IPS-11a (cell line): ENCODE measurements around the gene KANK4.

Source experiments
- H3K4me3 ChIP-seq: one replicate; pipeline ENCODE4 v1.5.1; 2013; ENCODE audit warnings: low read depth, low read length, control low read depth

KANK4 gene

DNA sequence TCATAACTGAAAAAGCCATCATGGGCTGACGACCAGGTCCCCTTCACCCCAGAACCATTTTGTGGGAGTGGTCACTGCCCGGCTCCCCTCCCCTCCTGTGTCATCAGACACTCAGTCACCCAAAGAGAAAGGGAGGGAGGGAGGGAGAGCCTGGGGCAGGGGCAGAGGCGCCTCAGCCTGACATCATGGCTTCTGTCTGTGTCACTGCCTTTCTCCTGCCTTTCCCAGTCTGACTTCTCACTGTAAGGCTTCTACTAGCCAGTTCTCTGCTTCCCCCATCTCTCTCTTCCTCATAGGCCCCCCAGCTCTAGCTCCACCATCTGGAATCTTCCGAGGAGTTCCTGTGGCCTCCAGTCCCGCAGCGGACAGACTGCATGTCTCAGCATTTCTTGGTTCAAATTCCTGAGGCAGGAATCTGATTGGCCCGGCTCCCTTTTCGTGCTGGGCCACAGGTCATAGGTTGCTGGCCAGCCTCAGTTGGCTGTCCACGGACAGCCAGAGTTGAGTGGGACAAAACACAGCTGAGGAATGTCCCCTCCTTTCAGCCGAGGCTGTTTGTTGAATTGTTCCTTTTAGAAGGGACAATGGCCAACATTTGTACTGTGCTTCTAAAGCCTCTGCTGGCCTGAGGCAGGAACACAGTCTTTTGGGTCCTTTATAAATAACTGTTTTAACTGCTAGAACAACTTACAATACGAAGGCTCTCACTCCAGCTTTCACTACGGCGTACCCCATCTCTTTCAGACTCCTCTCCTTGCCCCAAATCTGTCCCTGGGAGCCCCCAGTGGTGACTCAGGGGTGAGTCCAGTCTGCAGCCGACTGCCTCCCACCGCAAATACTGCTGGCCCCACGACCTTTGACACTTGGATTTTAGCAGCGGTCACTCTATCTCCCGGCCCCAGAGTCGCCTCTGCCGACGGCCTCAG, 18.7 kb upstream of the KANK4 start:
- H3K4me3 ChIP-seq = no peak overlapping the region

DNA sequence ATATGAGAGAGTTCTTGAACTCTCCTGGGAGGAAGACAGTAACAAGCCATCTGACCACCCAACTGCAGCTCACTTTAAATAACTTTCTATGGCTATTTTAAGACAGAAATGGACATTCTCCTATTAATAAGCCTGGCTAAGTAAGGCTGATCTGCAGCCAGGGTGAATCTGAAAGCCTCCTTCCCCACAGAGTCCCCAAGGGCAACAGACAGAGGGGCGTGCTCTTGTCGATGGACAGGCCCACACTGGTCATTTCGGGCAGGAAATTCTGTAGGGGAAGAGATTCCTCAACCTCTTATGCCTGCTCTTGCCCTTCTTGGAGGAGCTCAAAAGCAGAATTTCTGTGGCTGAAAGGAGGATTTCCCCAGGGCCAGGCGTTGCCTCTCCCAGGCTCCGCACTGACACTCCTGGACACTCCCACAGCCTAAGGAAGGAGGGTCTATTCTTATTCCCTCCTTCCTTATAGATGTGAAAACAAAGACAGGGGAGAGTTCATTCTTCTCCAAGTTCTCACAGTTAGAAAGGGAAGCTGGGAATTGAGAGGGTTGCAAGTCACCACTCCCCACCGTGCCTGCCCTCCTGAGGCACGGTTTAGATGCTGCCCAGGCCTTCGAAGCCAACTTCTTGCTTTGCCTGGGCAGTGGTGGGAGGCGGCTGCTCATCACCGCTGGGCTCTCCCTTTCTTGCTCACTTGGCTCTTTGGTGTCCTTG, 17.9 kb upstream of the KANK4 start:
- H3K4me3 ChIP-seq = no peak overlapping the region

- H3K4me3 ChIP-seq = no peak overlapping the region
These were observed 17.4 kb upstream of the KANK4 start for GRCh38 chr1:62336638-62336994.

- H3K4me3 ChIP-seq = no peak overlapping the region
These were observed 16.4 kb upstream of the KANK4 start for GRCh38 chr1:62335656-62336055.

DNA sequence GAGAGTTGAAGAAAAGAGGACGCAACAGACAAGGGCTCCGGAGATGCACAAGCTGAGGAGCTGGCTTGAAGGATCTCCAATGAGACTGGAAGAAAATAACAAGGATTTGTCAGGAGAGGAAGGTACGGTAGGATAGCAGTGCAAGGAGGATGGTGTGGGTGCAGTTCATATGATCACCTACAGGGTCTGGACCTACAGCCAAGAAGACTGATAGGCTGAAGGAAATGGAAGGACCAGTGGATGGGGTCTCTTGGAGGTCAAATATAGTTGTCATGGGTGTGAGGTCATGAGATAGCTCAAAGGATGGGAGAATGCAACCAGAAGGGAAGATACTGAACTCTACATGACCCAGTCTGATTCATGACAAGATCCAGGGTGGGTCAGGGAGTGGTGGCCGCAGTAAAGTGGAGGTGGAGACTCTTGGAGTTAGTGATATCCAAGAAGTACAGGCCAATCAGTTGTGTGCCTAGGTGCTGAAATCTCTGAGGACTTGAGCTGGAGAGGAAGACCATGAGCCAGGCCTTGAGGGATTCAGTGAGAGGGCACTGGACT, 15.3 kb upstream of the KANK4 start:
- H3K4me3 ChIP-seq = no peak overlapping the region

DNA sequence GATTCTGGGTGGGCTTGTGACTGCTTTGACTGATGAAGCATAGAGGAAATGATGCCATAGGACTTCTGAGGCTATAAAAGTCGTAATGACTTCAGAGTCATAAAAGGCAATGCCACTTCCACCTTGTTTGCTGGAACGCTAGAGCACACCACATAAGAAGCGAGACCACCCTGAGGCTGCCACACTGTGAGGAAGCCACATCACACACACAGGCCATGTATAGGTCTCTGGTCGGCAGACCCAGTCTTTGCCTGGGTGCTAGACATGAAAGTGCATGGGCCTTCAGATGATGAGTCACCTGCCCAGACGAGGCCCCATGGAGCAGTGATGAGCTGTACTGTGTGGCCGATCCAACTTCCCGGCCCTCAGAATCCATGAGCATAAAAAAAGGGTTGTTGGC, 14.2 kb upstream of the KANK4 start:
- H3K4me3 ChIP-seq = no peak overlapping the region

DNA sequence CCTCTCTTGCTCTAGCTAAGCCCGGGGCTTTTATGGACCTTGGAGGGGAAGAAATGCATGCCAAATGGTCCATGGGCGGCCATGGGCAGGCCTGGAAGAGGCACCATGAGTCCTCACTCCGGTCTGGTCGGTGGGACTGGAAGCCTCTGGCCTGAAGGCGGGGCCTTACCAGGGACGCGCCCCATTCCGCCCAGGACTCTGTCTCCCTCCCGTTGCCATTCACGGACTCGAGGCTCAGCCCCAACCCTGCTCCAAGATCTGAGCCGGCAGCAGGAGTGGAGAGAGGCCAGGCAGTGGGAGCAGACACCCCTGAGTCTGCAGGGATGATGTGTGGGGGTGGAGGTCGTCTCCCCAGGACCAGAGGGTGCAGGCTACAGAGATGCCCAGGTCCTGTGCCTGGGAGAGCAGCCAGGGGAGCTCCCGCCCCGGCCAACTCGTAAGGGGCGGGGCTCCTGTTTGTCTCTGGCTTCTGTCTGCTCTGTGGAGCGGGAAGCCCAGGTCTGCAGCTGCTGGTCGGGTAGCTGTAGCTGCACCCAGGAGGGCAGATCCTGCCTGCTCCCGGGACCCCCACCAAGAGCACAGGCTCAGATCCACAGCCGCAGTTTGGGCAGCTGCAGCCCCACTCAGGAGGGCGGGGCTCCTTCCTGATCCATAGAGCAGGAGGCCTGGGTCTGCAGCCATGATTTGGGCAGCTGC, 8.3 kb upstream of the KANK4 start:
- H3K4me3 ChIP-seq = no peak overlapping the region

DNA sequence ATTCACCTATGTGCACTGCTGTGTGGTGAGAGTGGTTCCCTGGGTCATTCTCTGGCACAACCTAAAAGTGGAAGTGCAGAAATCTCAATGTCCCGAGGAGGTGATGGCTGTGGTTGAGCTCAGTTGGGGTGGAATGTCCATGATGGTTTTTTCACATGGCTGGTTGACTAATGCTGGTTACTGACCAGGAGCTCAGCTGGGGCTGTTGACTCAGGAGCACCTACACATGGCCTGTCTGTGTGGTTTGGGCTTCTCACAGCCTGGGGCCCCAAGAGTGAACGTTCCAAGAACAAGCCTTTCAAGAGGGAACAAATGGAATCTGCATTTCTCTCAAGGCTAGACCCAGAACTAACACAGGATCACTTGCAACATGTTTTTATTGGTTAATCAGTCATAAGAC, 6.4 kb upstream of the KANK4 start:
- H3K4me3 ChIP-seq = no peak overlapping the region

DNA sequence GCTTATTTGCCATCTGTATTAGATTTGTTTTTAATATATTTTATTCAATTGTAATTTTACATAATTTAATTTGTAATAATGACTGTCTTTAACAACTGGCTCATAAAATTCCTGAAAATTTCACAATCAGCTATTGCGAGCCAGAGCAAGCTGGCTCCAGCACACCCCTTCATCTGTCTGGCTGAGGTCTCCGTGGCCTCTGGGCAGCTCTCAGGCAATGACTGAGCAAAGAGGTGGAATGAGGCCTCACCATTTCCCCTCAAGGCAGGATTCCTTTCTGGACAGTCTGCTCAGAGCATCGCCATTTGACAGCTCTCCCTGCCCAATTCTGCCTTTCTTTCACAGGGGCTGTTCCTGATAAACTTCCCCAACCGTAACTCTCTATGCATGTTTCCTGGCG, 5.8 kb upstream of the KANK4 start:
- no peak overlapping the region for H3K4me3 ChIP-seq

DNA sequence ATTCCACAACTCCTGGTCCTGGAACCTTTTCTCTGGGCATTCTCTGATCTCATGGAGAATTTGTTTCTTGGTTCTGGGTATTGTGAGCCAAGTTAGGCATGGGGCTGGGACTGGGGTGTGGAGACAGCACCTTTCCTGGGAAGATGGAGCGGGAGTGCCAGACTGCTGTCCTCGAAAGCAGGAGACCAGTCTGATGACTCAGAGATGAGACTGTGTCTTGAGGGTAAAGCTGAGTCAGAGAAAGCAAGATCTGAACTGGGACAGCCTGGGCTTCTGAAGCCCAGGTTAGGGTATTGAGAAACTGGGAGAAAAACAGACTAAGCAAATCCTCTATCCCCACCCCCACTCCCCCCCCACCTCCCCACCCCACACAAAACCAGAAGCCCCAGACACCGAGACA, 2.2 kb upstream of the KANK4 start:
- no peak overlapping the region for H3K4me3 ChIP-seq

GRCh38 chr1:62318320-62318755, 896 bp downstream of the KANK4 start:
- H3K4me3 ChIP-seq = peak overlapping the region; percentile 72

DNA sequence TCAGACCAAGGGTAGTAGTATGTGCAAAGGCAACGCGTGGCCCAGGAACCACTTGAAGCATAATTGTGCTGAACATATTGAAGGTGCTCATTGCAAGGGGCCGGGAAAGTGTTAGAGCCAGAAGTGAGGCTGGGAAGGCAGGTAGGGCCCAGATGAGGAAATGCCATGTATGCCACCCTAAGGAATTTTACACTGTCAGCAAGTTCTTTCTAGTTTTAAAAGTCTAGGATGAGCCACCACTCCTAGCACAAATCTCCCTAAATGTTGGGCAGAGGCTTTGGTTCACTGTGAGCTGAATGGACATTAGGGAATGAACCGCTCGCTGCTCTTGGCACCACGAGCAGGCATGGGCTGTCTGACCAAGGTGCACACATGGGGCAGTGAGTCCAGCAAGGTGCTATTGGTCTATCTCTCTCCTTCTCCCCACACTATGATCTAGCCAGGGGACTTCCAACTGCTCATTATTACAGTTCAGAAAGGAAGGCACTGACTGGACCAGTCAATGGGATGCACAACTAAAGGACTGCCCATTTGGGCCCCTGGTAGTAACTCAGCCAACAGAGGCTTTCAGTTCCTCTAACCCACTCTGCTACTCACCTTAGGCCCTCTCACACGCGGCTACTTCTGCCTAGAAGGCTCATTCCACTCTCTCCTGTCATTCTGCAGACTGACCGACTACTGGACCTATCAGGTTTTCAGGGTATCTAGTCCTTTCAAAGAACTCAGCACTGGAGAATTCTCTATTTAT, 2.0 kb downstream of the KANK4 start:
- H3K4me3 ChIP-seq = no peak overlapping the region

DNA sequence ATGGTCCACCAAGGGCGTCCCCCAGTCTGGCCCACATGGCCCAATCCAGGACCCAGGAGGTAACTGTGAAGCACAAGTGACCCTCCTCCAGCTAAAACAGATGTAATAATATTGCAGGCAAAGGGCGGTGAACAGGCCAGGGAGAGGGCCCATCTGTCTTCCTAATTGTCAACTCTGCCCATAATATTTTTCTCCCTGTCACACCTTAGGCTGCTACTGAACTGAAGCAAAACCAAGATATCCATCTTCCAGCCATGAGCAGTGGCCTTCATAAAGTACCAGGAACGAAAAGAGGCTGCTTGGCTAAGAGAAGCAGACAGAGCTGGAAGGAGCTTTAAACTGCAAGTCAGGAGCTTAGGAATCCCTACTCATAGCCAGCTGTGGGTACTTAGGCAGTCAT, 3.1 kb downstream of the KANK4 start:
- H3K4me3 ChIP-seq = no peak overlapping the region

- H3K4me3 ChIP-seq = no peak overlapping the region
These were observed 3.8 kb downstream of the KANK4 start for GRCh38 chr1:62315387-62315786.

- no peak overlapping the region for H3K4me3 ChIP-seq
These were observed 4.5 kb downstream of the KANK4 start for GRCh38 chr1:62314454-62315350.

GRCh38 chr1:62312698-62313097, 6.5 kb downstream of the KANK4 start:
- no peak overlapping the region for H3K4me3 ChIP-seq

DNA sequence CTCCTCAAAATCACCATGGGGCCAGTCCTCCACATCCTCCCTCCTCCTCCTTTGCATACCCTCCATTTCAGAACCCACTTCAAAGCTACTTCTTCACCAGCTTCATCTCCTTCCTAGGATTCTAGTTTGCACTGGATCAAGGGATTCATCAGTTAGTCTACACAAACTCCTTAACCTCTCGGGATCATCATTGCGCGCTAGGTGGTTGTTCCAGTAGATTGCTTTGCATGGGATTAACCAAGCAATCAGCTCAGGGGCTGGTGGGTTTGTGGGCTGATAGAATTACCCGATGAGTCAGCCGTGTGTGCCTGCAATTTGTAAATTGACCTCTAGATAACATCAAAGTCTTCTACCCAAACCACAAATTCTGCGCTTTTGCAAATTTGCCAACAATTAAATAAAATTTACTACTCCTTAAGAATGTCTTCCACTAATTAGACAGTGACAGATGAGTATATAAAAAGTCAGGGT, 7.7 kb downstream of the KANK4 start:
- no peak overlapping the region for H3K4me3 ChIP-seq

DNA sequence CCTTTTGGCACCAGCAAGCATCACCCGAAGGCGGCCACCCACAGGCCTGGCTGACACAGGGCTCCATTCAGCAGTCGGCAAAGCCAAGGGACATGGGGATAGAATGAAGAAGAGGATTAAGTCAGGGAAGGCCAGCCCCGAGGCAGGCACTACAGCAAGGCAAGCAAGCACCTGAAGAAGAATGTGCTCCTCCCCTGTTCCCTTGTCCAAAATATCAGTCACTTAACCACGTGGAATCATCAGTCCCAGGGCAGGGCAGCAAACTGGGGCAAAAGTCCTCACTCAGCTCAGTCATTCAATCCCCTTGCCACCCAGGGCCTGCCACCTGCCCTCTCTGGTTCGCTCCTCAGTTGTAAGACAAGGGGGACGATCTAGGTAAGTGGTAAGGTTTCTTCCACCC, 9.3 kb downstream of the KANK4 start:
- no peak overlapping the region for H3K4me3 ChIP-seq

DNA sequence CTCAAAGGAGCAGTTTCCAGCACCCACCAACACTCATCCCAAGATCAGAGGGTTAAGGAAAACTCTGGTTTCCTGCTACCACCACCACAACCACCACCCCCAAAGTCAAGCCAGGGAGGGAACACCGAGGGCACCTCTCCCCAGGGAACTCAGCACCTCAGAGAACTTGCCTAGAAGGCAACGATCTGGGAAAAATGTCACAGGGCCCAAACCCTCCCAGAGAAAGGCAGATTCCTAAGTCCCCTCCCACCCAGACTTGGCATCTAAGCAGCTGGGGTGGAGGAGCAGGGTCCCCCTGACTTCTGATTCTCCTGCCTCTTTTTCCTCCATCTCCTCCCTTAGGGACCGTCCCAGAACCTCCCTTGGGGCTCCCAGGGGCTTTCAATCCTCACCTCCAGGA, 10.6 kb downstream of the KANK4 start:
- H3K4me3 ChIP-seq = no peak overlapping the region
